ENCODE data around the gene NEK8.
"Not testable (repeated sequence)": the region's sequence is repeated elsewhere in the genome, so short reads cannot be mapped to it uniquely, and the experiment has no call there.

NEK8 gene

GRCh38 chr17:28774206-28774605, 45.6 kb downstream of the NEK8 start:
- DNase-seq = no peak

- DNase-seq = no peak
Observed at GRCh38 chr17:28777178-28777577, 48.6 kb downstream of the NEK8 start.

GRCh38 chr17:28779601-28780000, 51.0 kb downstream of the NEK8 start:
- not testable (repeated sequence) for DNase-seq

DNA sequence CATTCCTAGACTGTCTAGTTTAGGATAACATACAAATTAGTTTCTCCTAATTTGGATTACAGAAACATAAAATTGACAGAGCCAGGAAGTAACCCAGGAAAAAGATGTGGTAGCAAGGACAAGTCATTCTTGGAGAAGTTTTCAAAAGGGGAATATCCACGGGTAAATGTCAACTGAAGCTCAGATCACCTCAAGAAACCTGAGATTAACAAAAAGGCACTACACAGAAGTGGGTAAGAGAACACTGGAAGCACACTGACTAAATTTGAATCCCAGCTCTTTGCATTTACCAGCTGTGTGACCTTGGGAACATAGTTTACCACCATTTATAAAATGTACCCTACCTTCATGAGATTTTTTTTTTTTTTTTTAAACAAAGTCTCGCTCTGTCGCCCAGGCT, 54.6 kb downstream of the NEK8 start:
- DNase-seq = no peak

- no peak for DNase-seq
Observed at GRCh38 chr17:28788100-28788499, 59.5 kb downstream of the NEK8 start.
